Fibroblast of lung (primary cell): Measurements from ENCODE around the gene CARMIL1. TPM values are rescaled to one million over a fixed set of nuclear protein-coding genes. Genes with fewer than 3 reads are reported as not detected.

Source experiments
- DNase-seq, 2 donors: peaks; one replicate each; pipeline versions ENCODE4 v3.0.0 to v3.0.0-alpha.2; 2010; ENCODE audit warnings: low read depth in 2 of 2
- H2AFZ ChIP-seq: 2 replicates; pipeline ENCODE4 v1.5.1; 2012; ENCODE audit warnings: low read length, control low read depth, inconsistent platforms
- H3K27ac ChIP-seq: 2 replicates; pipeline ENCODE4 v1.5.1; 2011; ENCODE audit warnings: low read length, control low read depth; ENCODE audit not compliant: insufficient read depth
- H3K27me3 ChIP-seq: 2 replicates; pipeline ENCODE4 v1.5.1; 2011; ENCODE audit warnings: mild to moderate bottlenecking, low read length; ENCODE audit not compliant: control insufficient read depth, insufficient read depth
- H3K36me3 ChIP-seq: 2 replicates; pipeline ENCODE4 v1.5.1; 2011; ENCODE audit warnings: low read length; ENCODE audit not compliant: control insufficient read depth, insufficient read depth
- H3K4me1 ChIP-seq: 2 replicates; pipeline ENCODE4 v1.5.1; 2011; ENCODE audit warnings: low read length; ENCODE audit not compliant: control insufficient read depth, insufficient read depth; ENCODE audit errors: extremely low read depth
- H3K4me2 ChIP-seq: 2 replicates; pipeline ENCODE4 v1.5.1; 2011; ENCODE audit warnings: low read length, control low read depth; ENCODE audit not compliant: insufficient read depth; ENCODE audit errors: extremely low read depth
- H3K4me3 ChIP-seq, 4 experiments: fragments of 200-600 bp in 1 of 4; sonication (generic) in 1 of 4; replicated peaks in 1 of 4; 2 replicates each; pipeline ENCODE4 v1.5.1; 2011 to 2016; ENCODE audit warnings: low read length in 4 of 4, low read depth in 3 of 4, mild to moderate bottlenecking in 3 of 4, control low read depth in 2 of 4, inconsistent platforms in 1 of 4, mixed read lengths in 1 of 4; ENCODE audit not compliant: insufficient read depth in 1 of 4; ENCODE audit errors: control extremely low read depth in 1 of 4
- H3K79me2 ChIP-seq: 2 replicates; pipeline ENCODE4 v1.5.1; 2012; ENCODE audit warnings: mild to moderate bottlenecking, low read length, inconsistent platforms; ENCODE audit not compliant: control insufficient read depth, insufficient read depth
- H3K9ac ChIP-seq: 2 replicates; pipeline ENCODE4 v1.5.1; 2011; ENCODE audit warnings: mild to moderate bottlenecking, low read length, control low read depth; ENCODE audit not compliant: insufficient read depth
- H3K9me3 ChIP-seq: 2 replicates; pipeline ENCODE4 v1.5.1; 2012; ENCODE audit warnings: low read depth, low read length; ENCODE audit not compliant: control insufficient read depth, insufficient read depth
- H4K20me1 ChIP-seq: 2 replicates; pipeline ENCODE4 v1.5.1; 2011; ENCODE audit warnings: low read length; ENCODE audit not compliant: control insufficient read depth, insufficient read depth; ENCODE audit errors: extremely low read depth
- EZH2 ChIP-seq: IDR thresholded peaks from 2 replicates; pipeline ENCODE4 v1.5.1; 2012; ENCODE audit warnings: low read length, control low read depth, mild to moderate bottlenecking; ENCODE audit errors: missing control alignments
- polyA plus RNA-seq, 2 donors: library from polyadenylated mRNA; depleted of rRNA in 1 of 2; stranded (reverse) in 1 of 2; unstranded in 1 of 2; fragments of >200 nt; gene quantifications; 2 replicates each; pipeline ENCODE4 v1.2.1, GENCODE V29; 2011 to 2012; ENCODE audit warnings: missing spikeins in 1 of 2
- total RNA-seq: library from RNA; depleted of rRNA; stranded (reverse); fragments of >200 nt; gene quantifications from 2 replicates; pipeline ENCODE4 v1.2.1, GENCODE V29; 2014
- TF ChIP-seq, protein P1 (sequence below), 2 donors: IDR thresholded peaks in 1 of 2; conservative IDR thresholded peaks in 1 of 2; 1 replicate in 1 of 2; 2 replicates in 1 of 2; pipeline ENCODE4 v1.5.1; 2011 to 2012; ENCODE audit warnings: low read length in 2 of 2, control low read depth in 1 of 2, inconsistent platforms in 1 of 2, low read depth in 1 of 2, mild to moderate bottlenecking in 1 of 2

The CARMIL1 gene
- total and polyA plus RNA-seq, 2 donors (not counting 1 experiment from before 2014, with no cell fraction given) = 10.2 to 12.5 TPM

GRCh38 chr6:25431306-25431974, 152.3 kb downstream of the CARMIL1 start:
- H3K27ac ChIP-seq = no peak overlapping the region
- H3K4me3 ChIP-seq = no peak overlapping the region
- H3K9ac ChIP-seq = no peak overlapping the region
- no peaks in the 10 kb centered on the region for H3K27me3 ChIP-seq
- no peaks in the 10 kb centered on the region for H4K20me1 ChIP-seq
- H3K9me3 ChIP-seq = no peaks in the 10 kb centered on the region
- TF ChIP-seq EZH2 = no peak
- TF ChIP-seq, protein P1, sequence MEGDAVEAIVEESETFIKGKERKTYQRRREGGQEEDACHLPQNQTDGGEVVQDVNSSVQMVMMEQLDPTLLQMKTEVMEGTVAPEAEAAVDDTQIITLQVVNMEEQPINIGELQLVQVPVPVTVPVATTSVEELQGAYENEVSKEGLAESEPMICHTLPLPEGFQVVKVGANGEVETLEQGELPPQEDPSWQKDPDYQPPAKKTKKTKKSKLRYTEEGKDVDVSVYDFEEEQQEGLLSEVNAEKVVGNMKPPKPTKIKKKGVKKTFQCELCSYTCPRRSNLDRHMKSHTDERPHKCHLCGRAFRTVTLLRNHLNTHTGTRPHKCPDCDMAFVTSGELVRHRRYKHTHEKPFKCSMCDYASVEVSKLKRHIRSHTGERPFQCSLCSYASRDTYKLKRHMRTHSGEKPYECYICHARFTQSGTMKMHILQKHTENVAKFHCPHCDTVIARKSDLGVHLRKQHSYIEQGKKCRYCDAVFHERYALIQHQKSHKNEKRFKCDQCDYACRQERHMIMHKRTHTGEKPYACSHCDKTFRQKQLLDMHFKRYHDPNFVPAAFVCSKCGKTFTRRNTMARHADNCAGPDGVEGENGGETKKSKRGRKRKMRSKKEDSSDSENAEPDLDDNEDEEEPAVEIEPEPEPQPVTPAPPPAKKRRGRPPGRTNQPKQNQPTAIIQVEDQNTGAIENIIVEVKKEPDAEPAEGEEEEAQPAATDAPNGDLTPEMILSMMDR (conservative IDR thresholded peaks at IDR 0.05 in 1 of 2, IDR thresholded peaks at IDR 0.05 in 1 of 2; ENCODE audit: low read depth in 1 of 2, low read length in 2 of 2) = no peak
- H3K4me1 ChIP-seq = no peaks in the 10 kb centered on the region
- H2AFZ ChIP-seq = no peak overlapping the region
- H3K79me2 ChIP-seq = no peaks in the 10 kb centered on the region
- no peak for DNase-seq
- H3K4me2 ChIP-seq = no peak overlapping the region
- no peaks in the 10 kb centered on the region for H3K36me3 ChIP-seq

- TF ChIP-seq, protein P1 (conservative IDR thresholded peaks at IDR 0.05 in 1 of 2, IDR thresholded peaks at IDR 0.05 in 1 of 2; ENCODE audit: low read depth in 1 of 2, low read length in 2 of 2) = no peak
- DNase-seq = no peak
- no peak overlapping the region for H3K4me3 ChIP-seq
- H2AFZ ChIP-seq = no peak overlapping the region
- no peak overlapping the region for H3K9ac ChIP-seq
- no peaks in the 10 kb centered on the region for H4K20me1 ChIP-seq
- H3K27ac ChIP-seq = no peak overlapping the region
- no peaks in the 10 kb centered on the region for H3K9me3 ChIP-seq
- no peaks in the 10 kb centered on the region for H3K36me3 ChIP-seq
- H3K79me2 ChIP-seq = no peaks in the 10 kb centered on the region
- no peaks in the 10 kb centered on the region for H3K27me3 ChIP-seq
- no peak overlapping the region for H3K4me2 ChIP-seq
- H3K4me1 ChIP-seq = no peaks in the 10 kb centered on the region
Measured at GRCh38 chr6:25431975-25432307, 152.8 kb downstream of the CARMIL1 start.

GRCh38 chr6:25434921-25435320, 155.7 kb downstream of the CARMIL1 start:
- Histone ChIP-seq H3K9me3 (no peaks in the 10 kb centered on the region), H2AFZ (no peak overlapping the region), H3K36me3 (no peaks in the 10 kb centered on the region), H4K20me1 (no peaks in the 10 kb centered on the region), H3K4me3 (no peak overlapping the region), H3K4me2 (no peak overlapping the region), H3K27me3 (no peaks in the 10 kb centered on the region), H3K27ac (no peak overlapping the region), H3K4me1 (no peaks in the 10 kb centered on the region), H3K79me2 (no peaks in the 10 kb centered on the region), H3K9ac (no peak overlapping the region)
- TF ChIP-seq EZH2 = no peak
- TF ChIP-seq, protein P1 (conservative IDR thresholded peaks at IDR 0.05 in 1 of 2, IDR thresholded peaks at IDR 0.05 in 1 of 2; ENCODE audit: low read depth in 1 of 2, low read length in 2 of 2) = no peak
- no peak for DNase-seq
